H9 (cell line): ENCODE data around the gene LRRC53. TPM values are rescaled to one million over a fixed set of nuclear protein-coding genes. Genes with fewer than 3 reads are reported as not detected.

Source experiments
- DNase-seq: peaks from one replicate; pipeline ENCODE4 v3.0.0-alpha.2; 2017
- H2AFZ ChIP-seq: one replicate; pipeline ENCODE4 v1.6.1; 2013; ENCODE audit warnings: mild to moderate bottlenecking, low read length, control low read depth, moderate library complexity
- H2AK5ac ChIP-seq: 2 replicates; pipeline ENCODE4 v1.6.1; 2013; ENCODE audit warnings: low read length, control low read depth, mixed read lengths; ENCODE audit not compliant: insufficient read length
- H2BK120ac ChIP-seq: one replicate; pipeline ENCODE4 v1.6.1; 2013; ENCODE audit warnings: low read depth, mild to moderate bottlenecking, low read length, control low read depth, inconsistent platforms; ENCODE audit not compliant: poor library complexity, severe bottlenecking
- H2BK12ac ChIP-seq: 2 replicates; pipeline ENCODE4 v1.6.1; 2013; ENCODE audit warnings: low read length, control low read depth, mixed read lengths, low read depth; ENCODE audit not compliant: insufficient read length
- H2BK15ac ChIP-seq: 2 replicates; pipeline ENCODE4 v1.6.1; 2013; ENCODE audit warnings: low read depth, low read length, control low read depth
- H2BK20ac ChIP-seq: one replicate; pipeline ENCODE4 v1.6.1; 2013; ENCODE audit warnings: low read depth, mild to moderate bottlenecking, low read length, control low read depth, inconsistent platforms; ENCODE audit not compliant: poor library complexity, severe bottlenecking
- H2BK5ac ChIP-seq: 2 replicates; pipeline ENCODE4 v1.6.1; 2013; ENCODE audit warnings: low read length, control low read depth, mixed read lengths; ENCODE audit not compliant: insufficient read length
- H3K14ac ChIP-seq: 2 replicates; pipeline ENCODE4 v1.6.1; 2013; ENCODE audit warnings: low read length, control low read depth; ENCODE audit not compliant: insufficient read depth
- H3K18ac ChIP-seq: 2 replicates; pipeline ENCODE4 v1.6.1; 2013; ENCODE audit warnings: low read depth, mild to moderate bottlenecking, mixed read lengths, low read length, control low read depth; ENCODE audit not compliant: insufficient read length
- H3K23ac ChIP-seq: 2 replicates; pipeline ENCODE4 v1.6.1; 2013; ENCODE audit warnings: low read length, control low read depth, mixed read lengths, low read depth; ENCODE audit not compliant: insufficient read length
- H3K23me2 ChIP-seq: 2 replicates; pipeline ENCODE4 v1.6.1; 2013; ENCODE audit warnings: low read depth, mild to moderate bottlenecking, mixed read lengths, low read length, control low read depth; ENCODE audit not compliant: insufficient read length, poor library complexity, severe bottlenecking
- H3K27ac ChIP-seq: 2 replicates; pipeline ENCODE4 v1.5.1; 2013; ENCODE audit warnings: low read length, control low read depth, mixed read lengths, low read depth; ENCODE audit not compliant: insufficient read length
- H3K27me3 ChIP-seq: 2 replicates; pipeline ENCODE4 v1.6.1; 2013; ENCODE audit warnings: low read length, control low read depth, inconsistent platforms; ENCODE audit not compliant: insufficient read depth
- H3K4ac ChIP-seq: 2 replicates; pipeline ENCODE4 v1.6.1; 2013; ENCODE audit warnings: low read depth, mild to moderate bottlenecking, control low read depth, inconsistent platforms, low read length, moderate library complexity
- H3K4me1 ChIP-seq: 2 replicates; pipeline ENCODE4 v1.6.1; 2013; ENCODE audit warnings: low read length, control low read depth, inconsistent platforms; ENCODE audit not compliant: insufficient read depth
- H3K4me2 ChIP-seq: 2 replicates; pipeline ENCODE4 v1.6.1; 2013; ENCODE audit warnings: low read length, control low read depth, mixed read lengths; ENCODE audit not compliant: insufficient read length, insufficient read depth
- H3K56ac ChIP-seq: 2 replicates; pipeline ENCODE4 v1.6.1; 2013; ENCODE audit warnings: low read depth, mild to moderate bottlenecking, mixed read lengths, low read length, control low read depth; ENCODE audit not compliant: insufficient read length
- H3K79me1 ChIP-seq: 2 replicates; pipeline ENCODE4 v1.6.1; 2013; ENCODE audit warnings: low read depth, mild to moderate bottlenecking, moderate library complexity, low read length, control low read depth, inconsistent platforms; ENCODE audit not compliant: insufficient read depth, poor library complexity, severe bottlenecking
- H3K79me2 ChIP-seq: 2 replicates; pipeline ENCODE4 v1.6.1; 2013; ENCODE audit warnings: low read length, control low read depth, inconsistent platforms; ENCODE audit not compliant: insufficient read depth
- H3K9ac ChIP-seq: 2 replicates; pipeline ENCODE4 v1.6.1; 2013; ENCODE audit warnings: low read length, control low read depth, mixed read lengths; ENCODE audit not compliant: insufficient read length; ENCODE audit errors: extremely low read depth
- H3K9me3 ChIP-seq: one replicate; pipeline ENCODE4 v1.6.1; 2013; ENCODE audit warnings: low read depth, low read length, inconsistent platforms; ENCODE audit not compliant: control insufficient read depth
- H3T11ph ChIP-seq: one replicate; pipeline ENCODE4 v1.6.1; 2013; ENCODE audit warnings: mild to moderate bottlenecking, low read length, control low read depth, inconsistent platforms
- H4K20me1 ChIP-seq: one replicate; pipeline ENCODE4 v1.6.1; 2013; ENCODE audit not compliant: control insufficient read depth, insufficient read length, insufficient read depth
- H4K5ac ChIP-seq: 2 replicates; pipeline ENCODE4 v1.6.1; 2013; ENCODE audit warnings: low read depth, mild to moderate bottlenecking, mixed read lengths, low read length, control low read depth; ENCODE audit not compliant: insufficient read length
- H4K8ac ChIP-seq: replicated peaks from 2 replicates; pipeline ENCODE4 v1.6.1; 2013; ENCODE audit warnings: low read length, control low read depth, mixed read lengths, low read depth; ENCODE audit not compliant: insufficient read length
- H4K91ac ChIP-seq: 2 replicates; pipeline ENCODE4 v1.6.1; 2013; ENCODE audit warnings: low read depth, mild to moderate bottlenecking, moderate library complexity, mixed read lengths, low read length, control low read depth; ENCODE audit not compliant: insufficient read length
- H3K27ac Mint-ChIP-seq, 3 experiments: 2 replicates in 2 of 3; 3 replicates in 1 of 3; pipeline ENCODE4 v1.8.0; 2020 to 2021; ENCODE audit warnings: mixed read lengths in 3 of 3, mild to moderate bottlenecking in 1 of 3, moderate library complexity in 1 of 3
- H3K27me3 Mint-ChIP-seq: 2 replicates; pipeline ENCODE4 v1.8.0; 2021; ENCODE audit warnings: low read depth, mild to moderate bottlenecking, moderate library complexity, mixed read lengths
- H3K36me3 Mint-ChIP-seq, 3 experiments: 2 replicates in 2 of 3; 3 replicates in 1 of 3; pipeline ENCODE4 v1.8.0; 2020 to 2021; ENCODE audit warnings: low read depth in 3 of 3, mixed read lengths in 3 of 3; ENCODE audit not compliant: insufficient read depth in 1 of 3
- H3K4me1 Mint-ChIP-seq, 2 experiments: 2 replicates each; pipeline ENCODE4 v1.8.0; 2020; ENCODE audit warnings: mixed read lengths in 2 of 2
- H3K4me3 Mint-ChIP-seq, 2 experiments: 2 replicates in 1 of 2; 3 replicates in 1 of 2; pipeline ENCODE4 v1.8.0; 2020 to 2021; ENCODE audit warnings: mild to moderate bottlenecking in 2 of 2, mixed read lengths in 2 of 2, moderate library complexity in 1 of 2
- H3K9me3 Mint-ChIP-seq, 2 experiments: 2 replicates in 1 of 2; 3 replicates in 1 of 2; pipeline ENCODE4 v1.8.0; 2020; ENCODE audit warnings: mild to moderate bottlenecking in 2 of 2, mixed read lengths in 2 of 2, moderate library complexity in 1 of 2
- CTCF ChIP-seq: fragments of 200-600 bp; sonication (generic); conservative IDR thresholded peaks from 3 replicates; pipeline ENCODE4 v1.8.0; 2021; ENCODE audit warnings: antibody characterized with exemption, mild to moderate bottlenecking
- WGBS: extraction: QIAGEN DNeasy Blood & Tissue Kit; methylation state at CpG from one replicate; pipeline ENCODE4 v1.1.7; 2013; ENCODE audit warnings: missing lambda C conversion rate, low lambda C conversion rate, mixed read lengths; ENCODE audit not compliant: insufficient read length; ENCODE audit errors: extremely low coverage; 5-methylcytosine and 5-hydroxymethylcytosine counted together
- total RNA-seq: library from RNA; stranded (reverse); gene quantifications from 2 replicates; pipeline ENCODE4 v1.2.1, GENCODE V29; 2021

Gene LRRC53
- total RNA-seq, 1 experiment from 2014 or later, result not detected

DNA sequence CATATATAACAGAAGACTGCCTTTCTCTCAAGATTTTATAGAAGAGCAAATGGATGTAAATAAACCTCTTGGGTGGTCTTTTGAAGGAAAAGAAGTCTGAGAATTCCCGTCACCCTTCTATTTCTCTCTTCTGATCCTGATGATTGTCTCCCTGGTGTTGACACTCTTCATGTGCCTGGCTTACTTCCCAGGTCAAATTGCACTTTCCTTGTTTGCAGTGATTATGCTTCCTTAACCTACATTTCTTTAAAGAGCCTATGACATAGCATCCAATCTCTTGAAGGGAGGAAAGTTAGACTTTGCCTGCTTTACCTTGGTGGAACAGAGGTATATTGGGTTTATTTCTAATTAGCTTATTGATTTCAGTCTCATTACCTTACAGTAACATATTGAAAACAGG is 80.1 kb downstream of the LRRC53 start:
- no peak overlapping the region for H4K5ac ChIP-seq
- H3K4ac ChIP-seq, result no peak overlapping the region
- no peak overlapping the region for H3K4me2 ChIP-seq
- H3K56ac ChIP-seq, result no peak overlapping the region
- WGBS, result no CpG with 5 or more reads among the region's 1 CpG
- TF ChIP-seq CTCF, result no peak
- no peak overlapping the region for H2BK5ac ChIP-seq
- no peak overlapping the region for H3T11ph ChIP-seq
- no peaks in the 10 kb centered on the region for H3K9me3 ChIP-seq
- Mint-ChIP-seq H3K27me3 (no peaks in the 10 kb centered on the region; the same call in none of the 2 replicates), H3K36me3 (no peaks in the 10 kb centered on the region), H3K4me3 (no peak overlapping the region), H3K9me3 (no peaks in the 10 kb centered on the region), H3K4me1 (no peaks in the 10 kb centered on the region), H3K27ac (no peak overlapping the region)
- no peak overlapping the region for H3K23ac ChIP-seq
- H2AK5ac ChIP-seq, result no peak overlapping the region
- DNase-seq, result no peak
- H2BK20ac ChIP-seq, result no peak overlapping the region
- H2AFZ ChIP-seq, result no peak overlapping the region
- H4K8ac ChIP-seq, result no peak overlapping the region
- no peaks in the 10 kb centered on the region for H3K23me2 ChIP-seq
- no peak overlapping the region for H3K27ac ChIP-seq
- no peak overlapping the region for H2BK15ac ChIP-seq
- H3K79me2 ChIP-seq, result no peaks in the 10 kb centered on the region
- H3K27me3 ChIP-seq, result no peaks in the 10 kb centered on the region
- no peak overlapping the region for H4K91ac ChIP-seq
- H3K9ac ChIP-seq, result no peak overlapping the region
- no peak overlapping the region for H2BK12ac ChIP-seq
- H2BK120ac ChIP-seq, result no peak overlapping the region
- H3K18ac ChIP-seq, result no peak overlapping the region
- no peaks in the 10 kb centered on the region for H3K4me1 ChIP-seq
- no peaks in the 10 kb centered on the region for H3K79me1 ChIP-seq
- H3K14ac ChIP-seq, result no peak overlapping the region
- no peaks in the 10 kb centered on the region for H4K20me1 ChIP-seq
